Right lobe of liver (tissue), 4 donors: Measurements from ENCODE around the gene PSMD6.

ENCODE experiments used
- CTCF ChIP-seq, 4 donors: fragments of 200-600 bp in 3 of 4; fragments of 450-650 bp in 1 of 4; IDR thresholded peaks; one replicate each; pipeline versions ENCODE4 v1.5.1 to v1.8.0; 2016 to 2022; ENCODE audit warnings: antibody characterized with exemption in 4 of 4, mild to moderate bottlenecking in 2 of 4
- POLR2A ChIP-seq: fragments of 450-650 bp; IDR thresholded peaks from one replicate; pipeline ENCODE4 v1.6.1; 2017; ENCODE audit warnings: antibody characterized with exemption, mild to moderate bottlenecking
- donor health status: DM: no; HTN: no; CAD: no.
- donor health status: DM: no; HTN: no; CAD: no.
- donor health status: DM: no; HTN: yes; CAD: no.

- TF ChIP-seq CTCF (IDR thresholded peaks at IDR 0.05) (no peak), POLR2A (no peak)
These were observed 41.5 kb upstream of the PSMD6 start for GRCh38 chr3:64064804-64065203.
